ENCODE measurements around the gene IGF2BP2.

DNA sequence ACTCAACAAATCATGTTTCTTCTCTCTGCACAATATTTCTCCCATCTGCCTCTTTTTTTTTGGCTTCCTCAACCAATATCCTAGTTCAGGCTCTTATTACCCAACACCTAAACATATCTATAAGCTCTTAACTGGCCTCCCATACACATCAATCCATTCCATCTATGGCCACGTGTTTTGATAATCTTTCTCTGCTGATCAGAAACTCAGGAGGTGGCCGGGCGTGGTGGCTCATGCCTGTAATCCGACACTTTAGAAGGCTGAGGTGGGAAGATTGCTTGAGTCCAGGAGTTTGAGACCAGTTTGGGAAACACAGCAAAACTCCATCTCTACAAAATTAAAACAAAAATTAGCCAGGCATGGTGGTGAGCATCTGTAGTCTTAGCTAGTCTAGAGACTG lies 68.4 kb downstream of the IGF2BP2 start:
- TF ChIP-seq, protein P1, sequence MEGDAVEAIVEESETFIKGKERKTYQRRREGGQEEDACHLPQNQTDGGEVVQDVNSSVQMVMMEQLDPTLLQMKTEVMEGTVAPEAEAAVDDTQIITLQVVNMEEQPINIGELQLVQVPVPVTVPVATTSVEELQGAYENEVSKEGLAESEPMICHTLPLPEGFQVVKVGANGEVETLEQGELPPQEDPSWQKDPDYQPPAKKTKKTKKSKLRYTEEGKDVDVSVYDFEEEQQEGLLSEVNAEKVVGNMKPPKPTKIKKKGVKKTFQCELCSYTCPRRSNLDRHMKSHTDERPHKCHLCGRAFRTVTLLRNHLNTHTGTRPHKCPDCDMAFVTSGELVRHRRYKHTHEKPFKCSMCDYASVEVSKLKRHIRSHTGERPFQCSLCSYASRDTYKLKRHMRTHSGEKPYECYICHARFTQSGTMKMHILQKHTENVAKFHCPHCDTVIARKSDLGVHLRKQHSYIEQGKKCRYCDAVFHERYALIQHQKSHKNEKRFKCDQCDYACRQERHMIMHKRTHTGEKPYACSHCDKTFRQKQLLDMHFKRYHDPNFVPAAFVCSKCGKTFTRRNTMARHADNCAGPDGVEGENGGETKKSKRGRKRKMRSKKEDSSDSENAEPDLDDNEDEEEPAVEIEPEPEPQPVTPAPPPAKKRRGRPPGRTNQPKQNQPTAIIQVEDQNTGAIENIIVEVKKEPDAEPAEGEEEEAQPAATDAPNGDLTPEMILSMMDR (IDR thresholded peaks at IDR 0.05), result no peak
- TF ChIP-seq POLR2A (IDR thresholded peaks at IDR 0.05), result no peak

All from esophagus squamous epithelium (tissue), 4 donors.